ENCODE measurements around the gene RNF126.

DNA sequence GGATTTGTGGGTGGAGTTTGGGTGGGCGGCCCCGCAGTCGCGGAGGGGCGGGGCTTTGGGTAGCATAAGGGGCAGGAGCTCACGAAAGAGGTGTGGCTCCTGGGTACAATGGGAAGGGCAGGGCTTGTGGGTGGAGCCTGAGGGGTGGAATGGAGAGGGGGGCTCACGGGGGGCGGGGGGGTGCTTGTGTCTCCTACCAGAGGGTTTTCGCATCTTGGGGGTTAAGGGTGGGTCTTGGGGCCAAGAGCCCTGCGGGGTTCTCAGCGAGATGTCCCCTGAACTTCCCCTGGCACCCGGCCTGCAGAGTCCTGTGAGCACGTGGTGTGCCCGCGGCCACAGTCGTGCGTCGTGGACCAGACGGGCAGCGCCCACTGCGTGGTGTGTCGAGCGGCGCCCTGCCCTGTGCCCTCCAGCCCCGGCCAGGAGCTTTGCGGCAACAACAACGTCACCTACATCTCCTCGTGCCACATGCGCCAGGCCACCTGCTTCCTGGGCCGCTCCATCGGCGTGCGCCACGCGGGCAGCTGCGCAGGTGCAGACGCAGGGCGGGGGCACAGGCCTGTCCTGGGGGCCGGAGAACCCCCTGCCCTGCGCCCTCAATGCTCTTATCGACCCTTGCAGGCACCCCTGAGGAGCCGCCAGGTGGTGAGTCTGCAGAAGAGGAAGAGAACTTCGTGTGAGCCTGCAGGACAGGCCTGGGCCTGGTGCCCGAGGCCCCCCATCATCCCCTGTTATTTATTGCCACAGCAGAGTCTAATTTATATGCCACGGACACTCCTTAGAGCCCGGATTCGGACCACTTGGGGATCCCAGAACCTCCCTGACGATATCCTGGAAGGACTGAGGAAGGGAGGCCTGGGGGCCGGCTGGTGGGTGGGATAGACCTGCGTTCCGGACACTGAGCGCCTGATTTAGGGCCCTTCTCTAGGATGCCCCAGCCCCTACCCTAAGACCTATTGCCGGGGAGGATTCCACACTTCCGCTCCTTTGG lies 18.3 kb upstream of the RNF126 start:
- no peak for TF ChIP-seq EZH2phosphoT487 (IDR thresholded peaks at IDR 0.05; ENCODE audit: low read depth, severe bottlenecking, unreplicated experiment)
- TF ChIP-seq, protein P1, sequence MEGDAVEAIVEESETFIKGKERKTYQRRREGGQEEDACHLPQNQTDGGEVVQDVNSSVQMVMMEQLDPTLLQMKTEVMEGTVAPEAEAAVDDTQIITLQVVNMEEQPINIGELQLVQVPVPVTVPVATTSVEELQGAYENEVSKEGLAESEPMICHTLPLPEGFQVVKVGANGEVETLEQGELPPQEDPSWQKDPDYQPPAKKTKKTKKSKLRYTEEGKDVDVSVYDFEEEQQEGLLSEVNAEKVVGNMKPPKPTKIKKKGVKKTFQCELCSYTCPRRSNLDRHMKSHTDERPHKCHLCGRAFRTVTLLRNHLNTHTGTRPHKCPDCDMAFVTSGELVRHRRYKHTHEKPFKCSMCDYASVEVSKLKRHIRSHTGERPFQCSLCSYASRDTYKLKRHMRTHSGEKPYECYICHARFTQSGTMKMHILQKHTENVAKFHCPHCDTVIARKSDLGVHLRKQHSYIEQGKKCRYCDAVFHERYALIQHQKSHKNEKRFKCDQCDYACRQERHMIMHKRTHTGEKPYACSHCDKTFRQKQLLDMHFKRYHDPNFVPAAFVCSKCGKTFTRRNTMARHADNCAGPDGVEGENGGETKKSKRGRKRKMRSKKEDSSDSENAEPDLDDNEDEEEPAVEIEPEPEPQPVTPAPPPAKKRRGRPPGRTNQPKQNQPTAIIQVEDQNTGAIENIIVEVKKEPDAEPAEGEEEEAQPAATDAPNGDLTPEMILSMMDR (IDR thresholded peaks at IDR 0.05; ENCODE audit: poor library complexity): no peak

Data from hepatocyte (in vitro differentiated cells).